ENCODE data around the gene QARS1.

QARS1 gene

DNA sequence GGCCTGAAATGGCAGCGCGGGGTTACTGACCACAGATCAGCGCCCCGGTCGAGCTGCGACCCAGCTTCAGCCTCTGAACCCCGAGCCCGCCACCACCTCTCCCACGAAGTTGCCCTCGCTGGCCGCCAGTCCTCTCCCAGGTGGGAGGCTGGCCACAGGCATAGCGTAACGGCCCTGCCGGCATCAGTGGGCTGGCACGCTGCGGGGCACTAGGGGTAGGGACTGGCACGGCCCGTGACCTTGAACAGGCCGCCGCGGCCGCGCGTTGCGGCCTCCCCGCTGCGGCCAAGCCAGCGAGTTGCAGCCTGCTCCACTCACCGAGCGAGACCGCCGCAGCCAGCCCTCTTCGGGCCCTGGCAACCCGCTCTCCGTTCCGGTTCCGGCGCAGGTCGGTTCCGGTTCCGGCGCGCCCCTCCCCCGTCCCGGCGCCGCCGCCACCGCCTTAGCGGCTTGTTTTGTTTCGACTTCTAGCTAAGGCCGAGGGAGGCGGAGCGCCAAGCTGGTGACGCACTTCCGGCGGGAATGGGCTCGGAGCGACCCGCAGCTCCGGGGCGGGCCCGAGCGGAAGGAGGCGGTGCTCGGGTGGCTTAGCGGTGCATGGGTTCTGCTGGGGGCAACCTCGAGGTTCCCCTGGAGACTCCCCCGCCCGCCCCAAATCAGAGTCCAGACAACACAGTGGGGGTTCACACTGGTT, 16.0 kb upstream of the QARS1 start, which contains the start of gene USP19:
Gene USP19 (minus strand): TSS at position 386 of the 694 bp plus-strand sequence. CDS start 1,678 bp downstream, outside the sequence.
- peak; percentile 98 for DNase-seq (ENCODE audit: low spot score)
- TF ChIP-seq, protein P1, sequence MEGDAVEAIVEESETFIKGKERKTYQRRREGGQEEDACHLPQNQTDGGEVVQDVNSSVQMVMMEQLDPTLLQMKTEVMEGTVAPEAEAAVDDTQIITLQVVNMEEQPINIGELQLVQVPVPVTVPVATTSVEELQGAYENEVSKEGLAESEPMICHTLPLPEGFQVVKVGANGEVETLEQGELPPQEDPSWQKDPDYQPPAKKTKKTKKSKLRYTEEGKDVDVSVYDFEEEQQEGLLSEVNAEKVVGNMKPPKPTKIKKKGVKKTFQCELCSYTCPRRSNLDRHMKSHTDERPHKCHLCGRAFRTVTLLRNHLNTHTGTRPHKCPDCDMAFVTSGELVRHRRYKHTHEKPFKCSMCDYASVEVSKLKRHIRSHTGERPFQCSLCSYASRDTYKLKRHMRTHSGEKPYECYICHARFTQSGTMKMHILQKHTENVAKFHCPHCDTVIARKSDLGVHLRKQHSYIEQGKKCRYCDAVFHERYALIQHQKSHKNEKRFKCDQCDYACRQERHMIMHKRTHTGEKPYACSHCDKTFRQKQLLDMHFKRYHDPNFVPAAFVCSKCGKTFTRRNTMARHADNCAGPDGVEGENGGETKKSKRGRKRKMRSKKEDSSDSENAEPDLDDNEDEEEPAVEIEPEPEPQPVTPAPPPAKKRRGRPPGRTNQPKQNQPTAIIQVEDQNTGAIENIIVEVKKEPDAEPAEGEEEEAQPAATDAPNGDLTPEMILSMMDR (IDR thresholded peaks at IDR 0.05; ENCODE audit: extremely low read depth, missing control alignments) = no peak

DNA sequence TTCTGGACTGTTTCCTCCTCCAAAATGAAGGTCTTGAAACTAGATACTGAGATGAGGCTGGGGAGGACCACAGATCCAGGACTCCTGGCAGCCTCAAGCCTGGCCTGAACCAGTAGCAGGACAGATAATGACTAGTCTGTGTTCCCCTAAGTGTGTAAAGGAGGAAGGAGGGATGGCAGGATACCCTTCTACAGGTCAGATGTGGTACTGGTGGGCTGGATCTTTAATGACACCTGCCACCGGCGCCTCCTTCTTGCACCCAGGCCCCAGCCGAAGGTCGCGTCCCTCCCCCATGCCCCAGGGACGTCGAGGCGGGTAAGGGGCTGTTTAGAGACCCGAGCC, 15.5 kb upstream of the QARS1 start:
- TF ChIP-seq, protein P1 (IDR thresholded peaks at IDR 0.05; ENCODE audit: extremely low read depth, missing control alignments) = no peak
- peak; percentile 42 for DNase-seq (ENCODE audit: low spot score)

DNA sequence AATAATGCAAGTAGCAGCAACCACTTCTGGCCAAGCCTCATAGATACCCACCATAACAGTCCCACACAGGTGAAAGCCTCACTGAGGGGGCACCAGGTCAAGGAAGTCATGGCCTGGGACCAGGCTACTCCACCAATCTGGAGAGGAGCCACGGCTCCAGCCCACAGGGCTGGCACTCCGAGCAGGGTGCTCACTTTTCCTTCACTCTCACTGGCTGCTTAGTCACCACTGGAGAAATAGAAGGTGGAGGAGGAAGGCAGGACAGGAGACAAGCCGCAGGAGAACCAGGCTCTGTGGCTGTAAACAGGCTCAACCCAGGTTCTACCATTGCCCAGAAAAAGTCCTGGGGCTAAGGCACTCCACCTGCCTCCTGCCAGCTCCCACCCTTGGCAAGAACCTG, 14.9 kb upstream of the QARS1 start:
- TF ChIP-seq, protein P1 (IDR thresholded peaks at IDR 0.05; ENCODE audit: extremely low read depth, missing control alignments) = no peak
- DNase-seq (ENCODE audit: low spot score) = no peak

DNA sequence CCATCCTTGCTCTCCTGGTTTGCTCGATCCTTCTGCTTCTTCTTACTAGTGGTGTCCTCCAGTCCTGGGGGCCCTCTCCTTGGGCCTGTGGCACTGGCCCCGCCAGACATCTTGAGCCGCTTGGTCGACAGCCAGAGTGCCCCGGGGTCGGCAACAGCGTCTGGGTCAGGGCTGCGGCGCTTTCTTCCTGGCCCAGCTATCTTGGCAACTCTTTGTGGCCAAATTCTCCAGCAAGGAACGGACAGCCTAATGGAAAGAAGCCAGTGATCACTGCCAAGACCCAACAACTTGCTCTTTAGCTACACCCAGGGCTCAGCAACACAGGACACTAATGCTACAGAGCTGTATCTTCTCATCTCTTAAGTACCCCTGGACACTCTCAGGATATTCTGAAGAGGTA, 14.5 kb upstream of the QARS1 start:
- no peak for DNase-seq (ENCODE audit: low spot score)
- TF ChIP-seq, protein P1 (IDR thresholded peaks at IDR 0.05; ENCODE audit: extremely low read depth, missing control alignments) = no peak

DNA sequence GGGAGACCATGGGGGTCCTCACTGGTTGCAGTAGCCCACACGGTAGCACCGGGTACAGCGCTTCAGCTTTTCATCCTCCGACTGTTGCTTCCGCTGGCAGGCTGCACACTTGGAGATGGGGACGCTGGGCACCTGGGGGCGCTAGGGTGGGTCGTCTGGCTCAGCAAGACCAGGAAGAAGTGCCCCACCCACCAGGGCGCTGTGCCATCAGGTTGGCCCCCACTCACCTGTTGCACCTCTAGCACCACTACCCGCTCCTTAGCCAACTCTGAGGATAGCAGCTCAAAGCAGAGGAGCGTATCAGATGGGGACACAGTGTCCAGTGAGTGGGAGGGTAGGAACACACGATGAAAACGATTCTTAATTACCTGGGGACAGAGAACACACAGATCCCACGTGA, 7.7 kb upstream of the QARS1 start:
- DNase-seq (ENCODE audit: low spot score) = no peak
- TF ChIP-seq, protein P1 (IDR thresholded peaks at IDR 0.05; ENCODE audit: extremely low read depth, missing control alignments) = no peak

DNA sequence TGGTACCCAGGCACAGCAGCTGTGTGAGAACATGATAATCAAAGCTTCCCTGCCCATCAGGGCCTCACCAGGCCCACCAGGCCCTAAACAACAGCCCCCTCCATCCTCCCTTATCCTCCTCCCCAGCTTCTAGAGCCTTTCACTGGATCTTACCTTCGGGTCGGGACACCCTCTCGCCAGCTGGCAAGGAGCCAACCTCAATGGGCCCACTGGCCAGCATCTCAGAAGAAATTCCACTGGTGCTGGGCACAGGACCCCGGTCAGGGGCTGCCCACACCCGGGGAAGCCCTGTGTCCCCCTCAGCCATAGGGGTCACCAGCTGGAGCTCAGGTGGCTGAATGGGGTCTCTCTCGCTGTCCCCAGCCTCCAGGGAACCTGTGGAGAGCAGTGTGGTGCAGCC, 6.8 kb upstream of the QARS1 start:
- TF ChIP-seq, protein P1 (IDR thresholded peaks at IDR 0.05; ENCODE audit: extremely low read depth, missing control alignments) = no peak
- DNase-seq (ENCODE audit: low spot score) = no peak

DNA sequence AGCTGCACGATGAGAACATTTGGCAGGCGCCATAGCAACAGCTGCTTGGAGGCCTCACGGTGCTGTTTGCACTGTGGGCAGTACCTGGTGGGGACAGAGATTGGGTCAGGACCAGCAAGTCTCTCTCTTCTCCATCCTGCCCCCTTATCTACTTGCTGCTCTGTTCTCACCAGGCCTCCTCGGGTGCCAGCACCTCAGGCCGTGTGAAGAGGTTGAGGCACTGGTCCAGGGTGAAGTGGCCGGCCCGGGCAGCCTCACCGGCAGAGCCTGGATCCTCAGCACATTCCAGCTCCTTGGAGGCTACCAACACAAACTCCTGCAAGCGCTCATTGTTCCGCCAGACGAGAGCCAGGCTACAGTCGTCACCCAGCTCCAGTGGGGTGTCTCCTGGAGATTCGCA, 6.2 kb upstream of the QARS1 start:
- DNase-seq (ENCODE audit: low spot score) = no peak
- TF ChIP-seq, protein P1 (IDR thresholded peaks at IDR 0.05; ENCODE audit: extremely low read depth, missing control alignments) = no peak

All from GM20000 (cell line).